ENCODE measurements around the gene SLC17A7.

DNA sequence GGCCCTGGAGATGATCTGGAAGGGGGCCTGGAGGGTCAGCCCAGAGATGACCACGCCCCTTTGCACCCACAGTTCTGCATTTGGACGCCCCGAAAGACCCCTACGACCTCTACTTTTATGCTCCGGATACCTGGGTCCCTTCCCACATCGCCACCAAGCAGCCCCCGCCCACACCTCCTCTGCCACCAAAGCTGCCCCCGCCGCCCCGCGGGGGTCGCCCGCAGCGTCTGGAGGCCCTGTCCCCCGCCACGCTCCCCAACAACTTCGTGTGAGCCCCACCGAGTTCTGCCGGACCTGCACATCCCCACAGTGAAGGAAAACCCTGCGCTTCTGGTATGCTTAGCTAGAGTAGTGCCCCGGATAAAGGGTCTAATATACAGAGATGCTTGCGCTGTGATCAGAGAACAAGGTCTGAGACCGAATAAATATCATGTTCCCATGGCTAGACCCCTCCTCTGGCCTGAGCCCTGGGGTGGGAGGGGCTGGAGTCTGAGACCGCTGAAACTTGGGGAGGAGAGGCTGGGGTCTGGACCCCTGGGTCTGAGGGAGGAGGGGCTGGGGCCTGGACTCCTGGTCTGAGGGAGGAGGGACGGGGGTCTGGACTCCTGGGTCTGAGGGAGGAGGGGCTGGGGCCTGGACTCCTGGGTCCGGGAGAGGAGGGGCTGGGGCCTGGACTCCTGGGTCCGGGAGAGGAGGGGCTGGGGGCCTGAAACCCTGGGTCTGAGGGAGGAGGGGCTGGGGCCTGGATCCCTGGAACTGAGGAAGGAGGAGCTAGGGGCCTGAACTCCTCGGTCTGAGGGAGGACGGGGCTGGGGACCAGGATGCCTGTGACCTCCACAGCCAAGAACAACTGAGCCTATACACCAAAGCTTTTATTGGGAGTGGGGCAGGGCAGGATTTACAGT is 12.5 kb downstream of the SLC17A7 start:
- TF ChIP-seq, protein P1, sequence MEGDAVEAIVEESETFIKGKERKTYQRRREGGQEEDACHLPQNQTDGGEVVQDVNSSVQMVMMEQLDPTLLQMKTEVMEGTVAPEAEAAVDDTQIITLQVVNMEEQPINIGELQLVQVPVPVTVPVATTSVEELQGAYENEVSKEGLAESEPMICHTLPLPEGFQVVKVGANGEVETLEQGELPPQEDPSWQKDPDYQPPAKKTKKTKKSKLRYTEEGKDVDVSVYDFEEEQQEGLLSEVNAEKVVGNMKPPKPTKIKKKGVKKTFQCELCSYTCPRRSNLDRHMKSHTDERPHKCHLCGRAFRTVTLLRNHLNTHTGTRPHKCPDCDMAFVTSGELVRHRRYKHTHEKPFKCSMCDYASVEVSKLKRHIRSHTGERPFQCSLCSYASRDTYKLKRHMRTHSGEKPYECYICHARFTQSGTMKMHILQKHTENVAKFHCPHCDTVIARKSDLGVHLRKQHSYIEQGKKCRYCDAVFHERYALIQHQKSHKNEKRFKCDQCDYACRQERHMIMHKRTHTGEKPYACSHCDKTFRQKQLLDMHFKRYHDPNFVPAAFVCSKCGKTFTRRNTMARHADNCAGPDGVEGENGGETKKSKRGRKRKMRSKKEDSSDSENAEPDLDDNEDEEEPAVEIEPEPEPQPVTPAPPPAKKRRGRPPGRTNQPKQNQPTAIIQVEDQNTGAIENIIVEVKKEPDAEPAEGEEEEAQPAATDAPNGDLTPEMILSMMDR (IDR thresholded peaks at IDR 0.05) = no peak
- TF ChIP-seq POLR2AphosphoS5 (IDR thresholded peaks at IDR 0.05) = no peak

All from suprapubic skin (tissue), 3 donors.